ENCODE measurements around the gene MUL1. TPM values are rescaled to one million over a fixed set of nuclear protein-coding genes. Genes with fewer than 3 reads are reported as not detected.

The MUL1 gene
- total RNA-seq, 2 donors from 2014 or later: 15.6 to 19.8 TPM

DNA sequence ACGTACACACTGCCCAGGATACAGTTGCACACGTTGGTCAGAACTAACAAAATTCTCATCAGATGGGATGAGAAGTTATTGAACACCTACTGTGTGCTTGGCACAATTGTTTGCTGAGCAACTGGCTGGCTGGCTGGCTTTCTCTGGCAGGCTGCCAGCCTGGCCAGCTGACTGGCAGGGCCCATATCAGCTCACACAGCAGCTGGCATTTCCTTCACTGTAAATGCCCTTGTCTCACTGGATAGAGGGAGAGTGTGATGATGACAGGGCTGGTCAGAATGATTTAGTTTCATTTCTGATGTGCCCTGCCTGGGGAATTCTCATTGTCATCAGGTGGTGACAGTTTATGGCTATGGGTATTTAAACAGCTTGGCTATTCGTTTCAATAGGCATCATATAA lies 37.8 kb downstream of the MUL1 start:
- 84 to 92% methylated on average over 3 of the region's 3 CpGs for whole genome bisulfite sequencing, 2 experiments (ENCODE audit: insufficient coverage in 1 of 2, insufficient read length in 1 of 2)
- H3K27me3 ChIP-seq (ENCODE audit: control insufficient read depth, insufficient read depth, low read length, poor library complexity, severe bottlenecking): peaks cover 40% of the 10 kb centered on the region
- peaks cover 17% of the 10 kb centered on the region for H3K27me3 Mint-ChIP-seq (ENCODE audit: insufficient read depth)
- no peak for DNase-seq
- H3K36me3 Mint-ChIP-seq (ENCODE audit: low read depth): no peaks in the 10 kb centered on the region
- TF ChIP-seq, protein P1, sequence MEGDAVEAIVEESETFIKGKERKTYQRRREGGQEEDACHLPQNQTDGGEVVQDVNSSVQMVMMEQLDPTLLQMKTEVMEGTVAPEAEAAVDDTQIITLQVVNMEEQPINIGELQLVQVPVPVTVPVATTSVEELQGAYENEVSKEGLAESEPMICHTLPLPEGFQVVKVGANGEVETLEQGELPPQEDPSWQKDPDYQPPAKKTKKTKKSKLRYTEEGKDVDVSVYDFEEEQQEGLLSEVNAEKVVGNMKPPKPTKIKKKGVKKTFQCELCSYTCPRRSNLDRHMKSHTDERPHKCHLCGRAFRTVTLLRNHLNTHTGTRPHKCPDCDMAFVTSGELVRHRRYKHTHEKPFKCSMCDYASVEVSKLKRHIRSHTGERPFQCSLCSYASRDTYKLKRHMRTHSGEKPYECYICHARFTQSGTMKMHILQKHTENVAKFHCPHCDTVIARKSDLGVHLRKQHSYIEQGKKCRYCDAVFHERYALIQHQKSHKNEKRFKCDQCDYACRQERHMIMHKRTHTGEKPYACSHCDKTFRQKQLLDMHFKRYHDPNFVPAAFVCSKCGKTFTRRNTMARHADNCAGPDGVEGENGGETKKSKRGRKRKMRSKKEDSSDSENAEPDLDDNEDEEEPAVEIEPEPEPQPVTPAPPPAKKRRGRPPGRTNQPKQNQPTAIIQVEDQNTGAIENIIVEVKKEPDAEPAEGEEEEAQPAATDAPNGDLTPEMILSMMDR (conservative IDR thresholded peaks at IDR 0.05): no peak
- no peak overlapping the region for H3K4me3 ChIP-seq (ENCODE audit: low read length)
- no peak overlapping the region for H3K4me3 Mint-ChIP-seq
- H3K9me3 Mint-ChIP-seq: no peaks in the 10 kb centered on the region
- no peaks in the 10 kb centered on the region for H3K36me3 ChIP-seq (ENCODE audit: control insufficient read depth, insufficient read depth, low read length)
- H3K9me3 ChIP-seq (ENCODE audit: control insufficient read depth, low read length): no peaks in the 10 kb centered on the region
- H3K9ac ChIP-seq (ENCODE audit: extremely low read depth, low read length, poor library complexity, severe bottlenecking): no peak overlapping the region
- no peaks in the 10 kb centered on the region for H3K4me1 ChIP-seq (ENCODE audit: control insufficient read depth, insufficient read depth, low read length)
- H3K27ac ChIP-seq (ENCODE audit: low read depth, low read length): no peak overlapping the region
- no peak overlapping the region for H3K27ac Mint-ChIP-seq
- peaks cover 13% of the 10 kb centered on the region for H3K4me1 Mint-ChIP-seq

DNA sequence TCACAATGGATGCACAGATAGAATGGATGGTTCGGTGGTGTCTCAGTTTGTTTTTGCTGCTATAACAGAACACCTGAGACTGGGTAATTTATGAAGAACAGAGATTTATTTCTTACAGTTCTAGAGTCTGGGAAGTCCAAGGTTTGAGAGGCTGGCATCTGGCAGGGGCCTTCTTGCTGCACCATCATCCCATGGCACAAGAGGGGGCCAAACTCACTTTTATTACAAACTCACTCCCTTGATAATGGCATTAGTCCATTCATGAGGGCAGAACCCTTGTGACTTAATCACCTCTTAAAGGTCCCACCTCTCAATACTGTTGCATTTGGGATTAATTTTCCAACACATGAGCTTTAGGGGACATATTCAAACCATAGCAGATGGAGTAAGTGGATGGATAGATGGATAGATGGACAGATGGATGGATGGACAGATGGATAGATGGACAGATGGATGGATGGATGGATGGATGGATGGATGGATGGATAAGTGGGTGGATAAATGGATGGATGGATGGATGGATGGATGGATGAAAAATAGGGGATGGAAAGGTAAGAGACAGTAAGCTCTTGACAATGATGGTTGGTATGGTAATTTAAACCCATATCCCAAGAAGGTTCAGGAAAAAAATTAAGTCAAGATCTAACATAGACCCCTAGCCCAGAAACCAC lies 38.4 kb downstream of the MUL1 start:
- 86 to 100% methylated on average over 1 of the region's 1 CpG for whole genome bisulfite sequencing, 2 experiments (ENCODE audit: insufficient coverage in 1 of 2, insufficient read length in 1 of 2)
- Histone ChIP-seq H3K27ac (ENCODE audit: low read depth, low read length) (no peak overlapping the region), H3K36me3 (ENCODE audit: control insufficient read depth, insufficient read depth, low read length) (no peaks in the 10 kb centered on the region), H3K4me1 (ENCODE audit: control insufficient read depth, insufficient read depth, low read length) (no peaks in the 10 kb centered on the region), H3K9ac (ENCODE audit: extremely low read depth, low read length, poor library complexity, severe bottlenecking) (no peak overlapping the region), H3K9me3 (ENCODE audit: control insufficient read depth, low read length) (no peaks in the 10 kb centered on the region), H3K27me3 (ENCODE audit: control insufficient read depth, insufficient read depth, low read length, poor library complexity, severe bottlenecking) (peaks cover 46% of the 10 kb centered on the region), H3K4me3 (ENCODE audit: low read length) (no peak overlapping the region)
- TF ChIP-seq, protein P1 (conservative IDR thresholded peaks at IDR 0.05): peak; percentile 39
- Mint-ChIP-seq H3K4me1 (peaks cover 6% of the 10 kb centered on the region), H3K4me3 (no peak overlapping the region), H3K27ac (no peak overlapping the region), H3K9me3 (no peaks in the 10 kb centered on the region), H3K27me3 (ENCODE audit: insufficient read depth) (peaks cover 10% of the 10 kb centered on the region), H3K36me3 (ENCODE audit: low read depth) (no peaks in the 10 kb centered on the region)
- no peak for DNase-seq

DNA sequence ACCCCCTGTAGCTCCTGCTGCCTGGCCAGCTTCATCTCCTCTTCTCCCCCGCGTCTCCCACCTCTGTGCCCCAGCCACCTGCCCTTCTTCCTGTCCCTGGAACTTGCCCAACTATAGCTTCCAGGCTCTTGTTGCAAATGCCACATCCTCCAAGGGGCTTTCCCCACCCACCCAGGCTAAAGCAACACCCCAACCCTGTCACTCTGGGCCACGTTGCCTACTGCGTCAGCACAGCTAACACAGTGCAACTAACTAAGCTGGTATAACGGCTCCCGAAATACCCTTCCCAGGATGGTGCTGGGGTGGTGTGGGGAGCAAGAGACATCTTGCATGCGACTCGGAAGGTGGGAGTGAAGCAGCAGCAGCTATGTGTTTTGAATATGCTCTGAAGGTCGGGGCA lies 41.7 kb downstream of the MUL1 start:
- TF ChIP-seq, protein P1 (conservative IDR thresholded peaks at IDR 0.05): no peak
- Histone ChIP-seq H3K36me3 (ENCODE audit: control insufficient read depth, insufficient read depth, low read length) (no peaks in the 10 kb centered on the region), H3K4me3 (ENCODE audit: low read length) (no peak overlapping the region), H3K27ac (ENCODE audit: low read depth, low read length) (no peak overlapping the region), H3K27me3 (ENCODE audit: control insufficient read depth, insufficient read depth, low read length, poor library complexity, severe bottlenecking) (peaks cover 57% of the 10 kb centered on the region), H3K9me3 (ENCODE audit: control insufficient read depth, low read length) (peaks cover 10% of the 10 kb centered on the region), H3K9ac (ENCODE audit: extremely low read depth, low read length, poor library complexity, severe bottlenecking) (no peak overlapping the region), H3K4me1 (ENCODE audit: control insufficient read depth, insufficient read depth, low read length) (no peaks in the 10 kb centered on the region)
- H3K4me1 Mint-ChIP-seq: peaks cover 2% of the 10 kb centered on the region
- H3K9me3 Mint-ChIP-seq: no peaks in the 10 kb centered on the region
- H3K4me3 Mint-ChIP-seq: no peak overlapping the region
- WGBS, 2 experiments (ENCODE audit: insufficient coverage in 1 of 2, insufficient read length in 1 of 2): 89 to 92% methylated on average over 7 to 9 of the region's 9 CpGs
- H3K36me3 Mint-ChIP-seq (ENCODE audit: low read depth): no peaks in the 10 kb centered on the region
- DNase-seq: no peak
- peaks cover 17% of the 10 kb centered on the region for H3K27me3 Mint-ChIP-seq (ENCODE audit: insufficient read depth)
- no peak overlapping the region for H3K27ac Mint-ChIP-seq
